ENCODE data around the gene SLC25A19. TPM values are rescaled to one million over a fixed set of nuclear protein-coding genes. Genes with fewer than 3 reads are reported as not detected.
A peak's percentile ranks its signal among the peaks of the same experiment; 100 is the strongest.

The SLC25A19 gene
- polyA plus RNA-seq, 2 donors: 7.8 to 9.3 TPM

- Histone ChIP-seq H3K9me3 (ENCODE audit: control insufficient read depth in 2 of 2, insufficient read depth in 1 of 2, low read depth in 1 of 2, low read length in 1 of 2) (no peaks in the 10 kb centered on the region), H3K27me3 (ENCODE audit: control insufficient read depth in 1 of 2, insufficient read depth in 2 of 2, low read length in 2 of 2) (no peaks in the 10 kb centered on the region), H3K27ac (ENCODE audit: low read depth in 2 of 2, low read length in 1 of 2) (peak overlapping the region; percentile 66 to 82), H3K36me3 (ENCODE audit: control insufficient read depth in 2 of 2, insufficient read depth in 2 of 2, low read length in 1 of 2) (peaks cover 4 to 20% of the 10 kb centered on the region in 2 donors), H3K4me1 (ENCODE audit: control insufficient read depth in 2 of 2, insufficient read depth in 2 of 2, low read length in 1 of 2) (peaks cover 2 to 3% of the 10 kb centered on the region in 2 donors), H3K4me3 (ENCODE audit: low read depth in 1 of 2, low read length in 2 of 2) (no peak overlapping the region)
- 66 to 67% methylated on average over 4 of the region's 4 CpGs for WGBS, 2 donors
Measured at GRCh38 chr17:75249564-75249963, 39.7 kb downstream of the SLC25A19 start.

- no peak overlapping the region for H3K27ac ChIP-seq (ENCODE audit: low read depth in 2 of 2, low read length in 1 of 2)
- H3K9me3 ChIP-seq (ENCODE audit: control insufficient read depth in 2 of 2, insufficient read depth in 1 of 2, low read depth in 1 of 2, low read length in 1 of 2): no peaks in the 10 kb centered on the region
- peaks cover 2 to 3% of the 10 kb centered on the region in 2 donors for H3K4me1 ChIP-seq (ENCODE audit: control insufficient read depth in 2 of 2, insufficient read depth in 2 of 2, low read length in 1 of 2)
- no peak overlapping the region for H3K4me3 ChIP-seq (ENCODE audit: low read depth in 1 of 2, low read length in 2 of 2)
- 94 to 95% methylated on average over 12 of the region's 12 CpGs for WGBS, 2 donors
- peaks cover 14 to 51% of the 10 kb centered on the region in 2 donors for H3K36me3 ChIP-seq (ENCODE audit: control insufficient read depth in 2 of 2, insufficient read depth in 2 of 2, low read length in 1 of 2)
- H3K27me3 ChIP-seq (ENCODE audit: control insufficient read depth in 1 of 2, insufficient read depth in 2 of 2, low read length in 2 of 2): no peaks in the 10 kb centered on the region
Measured at GRCh38 chr17:75246404-75246803, 42.8 kb downstream of the SLC25A19 start.

GRCh38 chr17:75245011-75245410 is 44.2 kb downstream of the SLC25A19 start:
- no peaks in the 10 kb centered on the region for H3K9me3 ChIP-seq (ENCODE audit: control insufficient read depth in 2 of 2, insufficient read depth in 1 of 2, low read depth in 1 of 2, low read length in 1 of 2)
- 87 to 88% methylated on average over 6 of the region's 6 CpGs for WGBS, 2 donors
- H3K27me3 ChIP-seq (ENCODE audit: control insufficient read depth in 1 of 2, insufficient read depth in 2 of 2, low read length in 2 of 2): no peaks in the 10 kb centered on the region
- H3K4me3 ChIP-seq (ENCODE audit: low read depth in 1 of 2, low read length in 2 of 2): no peak overlapping the region
- peaks cover 20 to 63% of the 10 kb centered on the region in 2 donors for H3K36me3 ChIP-seq (ENCODE audit: control insufficient read depth in 2 of 2, insufficient read depth in 2 of 2, low read length in 1 of 2)
- no peak overlapping the region for H3K27ac ChIP-seq (ENCODE audit: low read depth in 2 of 2, low read length in 1 of 2)
- peaks cover 0 to 2% of the 10 kb centered on the region in 2 donors for H3K4me1 ChIP-seq (ENCODE audit: control insufficient read depth in 2 of 2, insufficient read depth in 2 of 2, low read length in 1 of 2)

GRCh38 chr17:75244133-75244866 is 44.9 kb downstream of the SLC25A19 start:
- no peaks in the 10 kb centered on the region for H3K9me3 ChIP-seq (ENCODE audit: control insufficient read depth in 2 of 2, insufficient read depth in 1 of 2, low read depth in 1 of 2, low read length in 1 of 2)
- H3K36me3 ChIP-seq (ENCODE audit: control insufficient read depth in 2 of 2, insufficient read depth in 2 of 2, low read length in 1 of 2): peaks cover 20 to 70% of the 10 kb centered on the region in 2 donors
- no peak overlapping the region for H3K27ac ChIP-seq (ENCODE audit: low read depth in 2 of 2, low read length in 1 of 2)
- H3K27me3 ChIP-seq (ENCODE audit: control insufficient read depth in 1 of 2, insufficient read depth in 2 of 2, low read length in 2 of 2): no peaks in the 10 kb centered on the region
- H3K4me3 ChIP-seq (ENCODE audit: low read depth in 1 of 2, low read length in 2 of 2): no peak overlapping the region
- WGBS, 2 donors: 77 to 82% methylated on average over 22 of the region's 22 CpGs
- no peaks in the 10 kb centered on the region for H3K4me1 ChIP-seq (ENCODE audit: control insufficient read depth in 2 of 2, insufficient read depth in 2 of 2, low read length in 1 of 2)

- peaks cover 25 to 88% of the 10 kb centered on the region in 2 donors for H3K36me3 ChIP-seq (ENCODE audit: control insufficient read depth in 2 of 2, insufficient read depth in 2 of 2, low read length in 1 of 2)
Measured at GRCh38 chr17:75242461-75243042, 46.7 kb downstream of the SLC25A19 start.

GRCh38 chr17:75241996-75242460 is 47.2 kb downstream of the SLC25A19 start:
- Histone ChIP-seq H3K4me1 (ENCODE audit: control insufficient read depth in 2 of 2, insufficient read depth in 2 of 2, low read length in 1 of 2) (peaks cover 0 to 2% of the 10 kb centered on the region in 2 donors), H3K4me3 (ENCODE audit: low read depth in 1 of 2, low read length in 2 of 2) (no peak overlapping the region), H3K36me3 (ENCODE audit: control insufficient read depth in 2 of 2, insufficient read depth in 2 of 2, low read length in 1 of 2) (peaks cover 28 to 93% of the 10 kb centered on the region in 2 donors), H3K27ac (ENCODE audit: low read depth in 2 of 2, low read length in 1 of 2) (peak overlapping the region in 1 of 2 donors; percentile 24), H3K27me3 (ENCODE audit: control insufficient read depth in 1 of 2, insufficient read depth in 2 of 2, low read length in 2 of 2) (no peaks in the 10 kb centered on the region), H3K9me3 (ENCODE audit: control insufficient read depth in 2 of 2, insufficient read depth in 1 of 2, low read depth in 1 of 2, low read length in 1 of 2) (peaks cover 0 to 2% of the 10 kb centered on the region in 2 donors)
- WGBS, 2 donors: 73 to 79% methylated on average over 15 of the region's 15 CpGs

More at GRCh38 chr17:75242461-75243042, 46.7 kb downstream of the SLC25A19 start:
- peaks cover 0 to 2% of the 10 kb centered on the region in 2 donors for H3K9me3 ChIP-seq (ENCODE audit: control insufficient read depth in 2 of 2, insufficient read depth in 1 of 2, low read depth in 1 of 2, low read length in 1 of 2)
- 77 to 81% methylated on average over 17 of the region's 17 CpGs for WGBS, 2 donors
- H3K4me3 ChIP-seq (ENCODE audit: low read depth in 1 of 2, low read length in 2 of 2): no peak overlapping the region
- H3K4me1 ChIP-seq (ENCODE audit: control insufficient read depth in 2 of 2, insufficient read depth in 2 of 2, low read length in 1 of 2): peaks cover 0 to 2% of the 10 kb centered on the region in 2 donors
- no peaks in the 10 kb centered on the region for H3K27me3 ChIP-seq (ENCODE audit: control insufficient read depth in 1 of 2, insufficient read depth in 2 of 2, low read length in 2 of 2)
- peak overlapping the region in 1 of 2 donors; percentile 11 for H3K27ac ChIP-seq (ENCODE audit: low read depth in 2 of 2, low read length in 1 of 2)

GRCh38 chr17:75241502-75241901 is 47.7 kb downstream of the SLC25A19 start:
- 90 to 92% methylated on average over 9 of the region's 9 CpGs for whole genome bisulfite sequencing, 2 donors

GRCh38 chr17:75241143-75241430 is 48.1 kb downstream of the SLC25A19 start:
- H3K36me3 ChIP-seq (ENCODE audit: control insufficient read depth in 2 of 2, insufficient read depth in 2 of 2, low read length in 1 of 2): peaks cover 33 to 93% of the 10 kb centered on the region in 2 donors
- WGBS, 2 donors: 81% methylated on average over 7 of the region's 7 CpGs

More at GRCh38 chr17:75241502-75241901, 47.7 kb downstream of the SLC25A19 start:
- no peaks in the 10 kb centered on the region for H3K27me3 ChIP-seq (ENCODE audit: control insufficient read depth in 1 of 2, insufficient read depth in 2 of 2, low read length in 2 of 2)
- peaks cover 0 to 2% of the 10 kb centered on the region in 2 donors for H3K4me1 ChIP-seq (ENCODE audit: control insufficient read depth in 2 of 2, insufficient read depth in 2 of 2, low read length in 1 of 2)
- H3K27ac ChIP-seq (ENCODE audit: low read depth in 2 of 2, low read length in 1 of 2): peak overlapping the region in 1 of 2 donors; percentile 6
- peaks cover 33 to 97% of the 10 kb centered on the region in 2 donors for H3K36me3 ChIP-seq (ENCODE audit: control insufficient read depth in 2 of 2, insufficient read depth in 2 of 2, low read length in 1 of 2)
- peaks cover 0 to 2% of the 10 kb centered on the region in 2 donors for H3K9me3 ChIP-seq (ENCODE audit: control insufficient read depth in 2 of 2, insufficient read depth in 1 of 2, low read depth in 1 of 2, low read length in 1 of 2)
- no peak overlapping the region for H3K4me3 ChIP-seq (ENCODE audit: low read depth in 1 of 2, low read length in 2 of 2)

GRCh38 chr17:75240394-75241142 is 48.7 kb downstream of the SLC25A19 start:
- no peak overlapping the region for H3K4me3 ChIP-seq (ENCODE audit: low read depth in 1 of 2, low read length in 2 of 2)
- peaks cover 0 to 2% of the 10 kb centered on the region in 2 donors for H3K9me3 ChIP-seq (ENCODE audit: control insufficient read depth in 2 of 2, insufficient read depth in 1 of 2, low read depth in 1 of 2, low read length in 1 of 2)
- WGBS, 2 donors: 62 to 67% methylated on average over 20 to 23 of the region's 23 CpGs
- H3K27me3 ChIP-seq (ENCODE audit: control insufficient read depth in 1 of 2, insufficient read depth in 2 of 2, low read length in 2 of 2): no peaks in the 10 kb centered on the region
- peak overlapping the region in 1 of 2 donors; percentile 16 for H3K27ac ChIP-seq (ENCODE audit: low read depth in 2 of 2, low read length in 1 of 2)
- peaks cover 33 to 91% of the 10 kb centered on the region in 2 donors for H3K36me3 ChIP-seq (ENCODE audit: control insufficient read depth in 2 of 2, insufficient read depth in 2 of 2, low read length in 1 of 2)
- H3K4me1 ChIP-seq (ENCODE audit: control insufficient read depth in 2 of 2, insufficient read depth in 2 of 2, low read length in 1 of 2): peaks cover 0 to 2% of the 10 kb centered on the region in 2 donors

More at GRCh38 chr17:75241143-75241430, 48.1 kb downstream of the SLC25A19 start:
- Histone ChIP-seq H3K27me3 (ENCODE audit: control insufficient read depth in 1 of 2, insufficient read depth in 2 of 2, low read length in 2 of 2) (no peaks in the 10 kb centered on the region), H3K9me3 (ENCODE audit: control insufficient read depth in 2 of 2, insufficient read depth in 1 of 2, low read depth in 1 of 2, low read length in 1 of 2) (peaks cover 0 to 2% of the 10 kb centered on the region in 2 donors), H3K4me3 (ENCODE audit: low read depth in 1 of 2, low read length in 2 of 2) (no peak overlapping the region), H3K4me1 (ENCODE audit: control insufficient read depth in 2 of 2, insufficient read depth in 2 of 2, low read length in 1 of 2) (peaks cover 0 to 2% of the 10 kb centered on the region in 2 donors), H3K27ac (ENCODE audit: low read depth in 2 of 2, low read length in 1 of 2) (peak overlapping the region in 1 of 2 donors; percentile 1)
